ENCODE data around the gene TOX3.

The TOX3 gene

DNA sequence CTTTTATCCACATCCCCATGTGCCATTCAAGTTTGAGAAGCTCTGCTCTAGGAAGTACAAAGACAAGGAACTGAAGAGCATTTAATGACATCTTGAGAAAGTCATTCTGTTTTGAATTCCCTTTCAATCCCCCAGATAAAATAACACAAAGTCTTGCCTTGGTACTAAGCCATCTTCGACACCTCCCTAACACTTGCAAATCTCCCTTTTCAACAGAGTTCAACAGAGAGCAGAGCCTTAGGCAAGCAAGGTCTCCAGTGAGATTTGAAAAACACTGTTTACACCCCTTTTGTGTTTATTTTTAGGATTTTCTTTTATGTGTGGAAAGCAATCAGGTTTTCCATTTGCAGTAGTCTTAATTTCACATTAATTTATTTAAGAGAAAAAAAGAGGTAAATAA, 13.6 kb downstream of the TOX3 start:
- Histone ChIP-seq H3K9ac (ENCODE audit: low read length) (no peak overlapping the region), H3K4me3 (ENCODE audit: insufficient read depth, low read length, poor library complexity, severe bottlenecking) (no peak overlapping the region), H2AFZ (ENCODE audit: low read depth, low read length, severe bottlenecking) (no peak overlapping the region), H3K27me3 (ENCODE audit: low read length) (no peaks in the 10 kb centered on the region), H3K36me3 (ENCODE audit: low read length) (no peaks in the 10 kb centered on the region), H3F3A (ENCODE audit: insufficient read depth) (no peaks in the 10 kb centered on the region), H3K9me3 (ENCODE audit: insufficient read depth, low read length) (no peaks in the 10 kb centered on the region), H3K9me2 (replicated peaks; ENCODE audit: insufficient read depth, low read length) (no peaks in the 10 kb centered on the region), H4K20me1 (ENCODE audit: low read depth, low read length) (no peaks in the 10 kb centered on the region), H3K27ac (ENCODE audit: low read depth, low read length) (no peak overlapping the region), H3K4me2 (ENCODE audit: low read depth, low read length, poor library complexity, severe bottlenecking) (no peak overlapping the region), H3K79me2 (ENCODE audit: insufficient read depth, low read length) (no peaks in the 10 kb centered on the region)
- TF ChIP-seq EZH2phosphoT487 (conservative IDR thresholded peaks at IDR 0.05; ENCODE audit: low read length) (no peak), CTCF (IDR thresholded peaks at IDR 0.05; ENCODE audit: insufficient read depth, low read length, poor library complexity, severe bottlenecking) (no peak)

- Histone ChIP-seq H4K20me1 (ENCODE audit: low read depth, low read length) (no peaks in the 10 kb centered on the region), H3K4me3 (ENCODE audit: insufficient read depth, low read length, poor library complexity, severe bottlenecking) (no peak overlapping the region), H2AFZ (ENCODE audit: low read depth, low read length, severe bottlenecking) (no peak overlapping the region), H3F3A (ENCODE audit: insufficient read depth) (no peaks in the 10 kb centered on the region), H3K9ac (ENCODE audit: low read length) (no peak overlapping the region), H3K27ac (ENCODE audit: low read depth, low read length) (no peak overlapping the region), H3K9me2 (replicated peaks; ENCODE audit: insufficient read depth, low read length) (no peaks in the 10 kb centered on the region), H3K79me2 (ENCODE audit: insufficient read depth, low read length) (no peaks in the 10 kb centered on the region), H3K9me3 (ENCODE audit: insufficient read depth, low read length) (no peaks in the 10 kb centered on the region), H3K4me2 (ENCODE audit: low read depth, low read length, poor library complexity, severe bottlenecking) (no peak overlapping the region), H3K27me3 (ENCODE audit: low read length) (no peaks in the 10 kb centered on the region), H3K36me3 (ENCODE audit: low read length) (no peaks in the 10 kb centered on the region)
- TF ChIP-seq CTCF (IDR thresholded peaks at IDR 0.05; ENCODE audit: insufficient read depth, low read length, poor library complexity, severe bottlenecking), result no peak
- TF ChIP-seq EZH2phosphoT487 (conservative IDR thresholded peaks at IDR 0.05; ENCODE audit: low read length), result no peak
Measured at GRCh38 chr16:52532384-52532783, 14.6 kb downstream of the TOX3 start.

DNA sequence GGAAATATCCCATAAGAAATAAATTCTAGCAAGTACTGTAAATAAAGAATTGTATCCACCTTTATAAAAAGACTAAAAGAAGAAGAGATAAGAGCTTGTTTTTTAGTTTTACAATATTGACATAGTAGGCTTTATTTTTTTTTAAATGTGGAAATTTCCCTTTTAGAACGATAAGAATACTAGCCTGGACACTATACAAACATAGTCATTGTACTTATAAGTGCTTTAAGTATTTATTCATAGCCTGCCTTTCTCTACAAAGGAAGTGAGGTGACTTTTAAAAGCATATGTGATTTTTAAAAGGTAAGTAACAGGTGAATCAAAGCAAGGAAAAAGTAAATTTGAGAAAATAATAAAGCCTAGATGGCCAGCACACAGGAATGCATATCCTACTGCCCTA, 17.7 kb downstream of the TOX3 start:
- no peak overlapping the region for H3K27ac ChIP-seq (ENCODE audit: low read depth, low read length)
- H3K4me2 ChIP-seq (ENCODE audit: low read depth, low read length, poor library complexity, severe bottlenecking), result no peak overlapping the region
- H3K36me3 ChIP-seq (ENCODE audit: low read length), result no peaks in the 10 kb centered on the region
- H3F3A ChIP-seq (ENCODE audit: insufficient read depth), result no peaks in the 10 kb centered on the region
- no peaks in the 10 kb centered on the region for H3K79me2 ChIP-seq (ENCODE audit: insufficient read depth, low read length)
- H2AFZ ChIP-seq (ENCODE audit: low read depth, low read length, severe bottlenecking), result no peak overlapping the region
- H3K9me2 ChIP-seq (replicated peaks; ENCODE audit: insufficient read depth, low read length), result no peaks in the 10 kb centered on the region
- H4K20me1 ChIP-seq (ENCODE audit: low read depth, low read length), result no peaks in the 10 kb centered on the region
- H3K27me3 ChIP-seq (ENCODE audit: low read length), result no peaks in the 10 kb centered on the region
- no peak overlapping the region for H3K4me3 ChIP-seq (ENCODE audit: insufficient read depth, low read length, poor library complexity, severe bottlenecking)
- TF ChIP-seq CTCF (IDR thresholded peaks at IDR 0.05; ENCODE audit: insufficient read depth, low read length, poor library complexity, severe bottlenecking) (no peak), EZH2phosphoT487 (conservative IDR thresholded peaks at IDR 0.05; ENCODE audit: low read length) (no peak)
- no peaks in the 10 kb centered on the region for H3K9me3 ChIP-seq (ENCODE audit: insufficient read depth, low read length)
- no peak overlapping the region for H3K9ac ChIP-seq (ENCODE audit: low read length)

Measured in SU-DHL-6 (cell line).